Activated naive CD4-positive, alpha-beta T cell treated with anti-CD3 and anti-CD28 coated beads, Interleukin-2, amount 50 U/mL, for 72 hours (primary cell): Measurements from ENCODE around the gene KDM1A. TPM values are rescaled to one million over a fixed set of nuclear protein-coding genes. Genes with fewer than 3 reads are reported as not detected.
A peak's percentile ranks its signal among the peaks of the same experiment; 100 is the strongest.
"Not testable (repeated sequence)": the region's sequence is repeated elsewhere in the genome, so short reads cannot be mapped to it uniquely, and the experiment has no call there.

Experiments
- ATAC-seq, 2 donors: fragments of 150-1000 bp; cut with Tn5 transposase; 2 replicates each; pipeline ENCODE4 v1.10.0; 2021; ENCODE audit warnings: mild to moderate bottlenecking in 2 of 2, moderate library complexity in 2 of 2
- DNase-seq, 2 donors: peaks; one replicate each; pipeline ENCODE4 v3.0.0; 2021 to 2022; ENCODE audit warnings: low spot score in 2 of 2
- H3K27ac Mint-ChIP-seq, 2 donors: one replicate each; pipeline ENCODE4 v1.8.0; 2022; ENCODE audit warnings: mild to moderate bottlenecking in 2 of 2, mixed read lengths in 2 of 2
- H3K36me3 Mint-ChIP-seq, 2 donors: one replicate each; pipeline ENCODE4 v1.8.0; 2022; ENCODE audit warnings: mixed read lengths in 2 of 2
- H3K9me3 Mint-ChIP-seq, 2 donors: one replicate each; pipeline ENCODE4 v1.8.0; 2022; ENCODE audit warnings: mixed read lengths in 2 of 2
- total RNA-seq, 2 donors: library from RNA; stranded (reverse); gene quantifications; one replicate each; pipeline ENCODE4 v1.2.3, GENCODE V29; 2022

The KDM1A gene
- total RNA-seq, result 10 to 100 TPM; 27.3 to 61.9 TPM

DNA sequence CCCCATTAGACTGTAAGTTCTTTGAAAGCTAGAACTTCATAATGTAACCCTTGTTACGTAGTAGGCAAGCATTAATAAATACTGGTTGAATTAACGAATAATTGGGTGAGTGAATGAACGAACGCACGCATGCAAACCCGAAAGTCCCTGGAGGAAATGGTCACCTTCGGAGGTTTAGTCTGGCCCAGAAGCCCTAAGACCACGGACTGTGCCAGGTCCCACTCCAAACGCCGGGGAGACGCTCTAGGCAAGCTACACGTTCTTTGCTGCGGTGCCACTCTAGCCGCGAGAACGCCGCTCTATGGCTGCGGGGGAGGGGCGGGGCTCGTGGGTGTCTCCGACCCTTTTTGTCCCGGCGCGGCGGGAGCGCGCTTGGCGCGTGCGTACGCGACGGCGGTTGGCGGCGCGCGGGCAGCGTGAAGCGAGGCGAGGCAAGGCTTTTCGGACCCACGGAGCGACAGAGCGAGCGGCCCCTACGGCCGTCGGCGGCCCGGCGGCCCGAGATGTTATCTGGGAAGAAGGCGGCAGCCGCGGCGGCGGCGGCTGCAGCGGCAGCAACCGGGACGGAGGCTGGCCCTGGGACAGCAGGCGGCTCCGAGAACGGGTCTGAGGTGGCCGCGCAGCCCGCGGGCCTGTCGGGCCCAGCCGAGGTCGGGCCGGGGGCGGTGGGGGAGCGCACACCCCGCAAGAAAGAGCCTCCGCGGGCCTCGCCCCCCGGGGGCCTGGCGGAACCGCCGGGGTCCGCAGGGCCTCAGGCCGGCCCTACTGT is at the start of gene KDM1A:
Gene KDM1A (plus strand): TSS at position 375 of the 769 bp plus-strand sequence. CDS start 129 bp downstream, at position 504.
- peak; percentile 84 to 96 for DNase-seq
- H3K27ac Mint-ChIP-seq, result peak within 1 kb of the TSS; percentile 90 to 95

DNA sequence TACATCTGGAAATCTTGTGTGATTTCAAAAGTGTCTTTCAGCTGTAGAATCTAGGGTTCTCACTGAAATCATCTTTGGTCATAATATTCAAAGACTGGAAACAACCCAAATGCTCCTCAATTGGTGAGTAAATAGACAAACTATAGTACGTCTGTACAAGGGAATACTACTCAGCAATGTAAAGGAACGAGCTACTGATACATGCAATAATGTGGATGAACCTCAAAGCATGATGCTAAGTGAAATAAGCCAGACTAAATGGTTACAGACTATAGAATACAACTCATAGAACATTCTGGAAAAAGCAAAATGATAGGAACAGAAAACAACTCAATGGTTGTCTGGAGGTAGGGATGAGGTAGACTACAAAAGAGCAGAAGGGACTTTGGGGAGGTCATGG is 49.2 kb upstream of the KDM1A start:
- ATAC-seq (no peak), DNase-seq (no peak)
- no peak overlapping the region for H3K27ac Mint-ChIP-seq
- H3K9me3 Mint-ChIP-seq, result peaks cover 7 to 8% of the 10 kb centered on the region in 2 donors
- H3K36me3 Mint-ChIP-seq, result peaks cover 7% of the 10 kb centered on the region in 2 donors

More for the DNA sequence above, at the start of gene KDM1A:
- ATAC-seq, result peak; percentile 91 to 98
- H3K36me3 Mint-ChIP-seq, result peaks cover 11 to 30% of the 10 kb centered on the region in 2 donors
- peaks cover 0 to 5% of the 10 kb centered on the region in 2 donors for H3K9me3 Mint-ChIP-seq

DNA sequence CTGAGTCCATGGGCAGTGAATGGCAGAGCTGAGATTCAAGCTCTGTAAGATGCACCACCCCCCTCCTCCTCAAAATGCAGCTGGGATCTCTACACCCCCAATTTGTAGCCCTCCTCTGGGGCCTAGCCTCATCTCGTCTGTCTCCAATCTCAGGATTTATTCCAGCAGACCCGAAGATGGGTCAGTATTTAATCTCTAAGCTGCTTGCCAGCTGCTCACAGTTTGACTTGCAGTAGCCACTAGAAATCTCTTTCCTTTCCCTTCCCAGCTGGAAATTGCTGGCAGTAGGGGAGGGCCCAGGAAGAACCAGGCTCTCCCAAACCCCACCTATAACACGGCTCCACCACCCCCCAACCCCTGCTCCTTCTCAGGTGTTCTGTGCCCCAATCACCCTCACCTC is 48.1 kb upstream of the KDM1A start:
- ATAC-seq, result no peak
- peaks cover 7% of the 10 kb centered on the region in 2 donors for H3K36me3 Mint-ChIP-seq
- H3K9me3 Mint-ChIP-seq, result peaks cover 7% of the 10 kb centered on the region in 2 donors
- DNase-seq, result no peak
- H3K27ac Mint-ChIP-seq, result no peak overlapping the region

DNA sequence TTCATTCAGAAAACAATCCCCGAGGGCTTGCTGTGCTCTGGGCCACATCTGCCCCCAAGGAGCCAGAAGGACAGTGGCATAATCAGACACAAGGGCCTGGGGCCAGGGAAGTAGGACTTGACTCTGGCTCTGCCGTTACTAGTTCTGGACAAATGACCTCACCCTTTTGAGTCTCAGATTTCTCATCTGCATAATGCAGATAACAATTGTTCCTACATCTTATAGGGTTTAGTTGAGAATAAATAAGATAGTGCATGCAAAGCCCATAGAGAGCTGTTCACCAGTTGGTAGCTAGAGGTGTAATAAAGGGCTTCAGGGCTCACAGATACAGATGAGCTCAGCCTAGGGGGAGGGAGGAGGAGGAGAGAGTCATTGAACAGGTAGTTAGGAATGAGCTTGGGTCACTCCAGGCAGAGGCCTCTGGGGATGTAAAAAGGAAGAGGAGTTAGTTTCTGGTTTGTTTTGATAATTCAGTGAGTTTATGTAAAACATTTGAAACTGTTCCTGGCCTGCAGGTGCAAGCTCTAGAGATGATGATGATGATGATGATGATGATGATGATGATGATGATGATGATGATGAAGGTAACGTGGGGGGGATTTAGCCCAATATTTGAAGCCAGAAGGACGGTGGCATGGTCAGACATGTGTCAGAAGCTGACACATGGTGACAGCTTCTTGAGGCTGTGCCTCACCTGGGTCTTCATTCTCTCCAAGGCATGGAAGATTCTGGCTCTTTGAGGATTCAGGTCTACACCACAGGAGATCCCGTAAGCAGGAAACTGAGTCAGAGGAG is 47.5 kb upstream of the KDM1A start:
- Mint-ChIP-seq H3K9me3 (peaks cover under 1% of the 10 kb centered on the region in 2 donors), H3K27ac (no peak overlapping the region), H3K36me3 (peaks cover 1% of the 10 kb centered on the region in 2 donors)
- no peak for DNase-seq
- ATAC-seq, result no peak

DNA sequence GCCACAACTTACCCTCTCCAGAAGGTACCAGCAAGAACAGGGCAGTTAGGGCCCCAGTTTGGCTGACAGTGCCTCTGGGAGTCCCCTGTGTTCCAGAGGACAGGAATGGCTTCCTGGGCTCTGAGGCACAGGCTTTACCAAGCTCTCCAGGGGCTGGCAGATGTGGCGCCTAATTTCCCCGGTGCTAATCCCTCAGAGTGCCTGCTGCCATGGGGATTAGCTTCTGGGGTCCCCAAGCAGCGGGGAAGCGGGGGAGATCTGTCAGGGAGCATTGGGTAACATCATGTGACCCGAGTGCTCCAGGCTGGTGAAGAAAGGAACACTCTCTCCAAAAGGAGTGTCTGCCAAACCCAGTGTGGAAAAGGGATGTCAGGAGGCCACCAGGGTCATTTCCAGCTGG is 46.5 kb upstream of the KDM1A start, which contains the start of gene LACTBL1:
Gene LACTBL1 (minus strand): TSS at position 107 of the 400 bp plus-strand sequence. CDS start 550 bp downstream, outside the sequence.
- Mint-ChIP-seq H3K36me3 (no peaks in the 10 kb centered on the region), H3K9me3 (no peaks in the 10 kb centered on the region), H3K27ac (no peak within 1 kb of the TSS)
- ATAC-seq (no peak), DNase-seq (no peak)

DNA sequence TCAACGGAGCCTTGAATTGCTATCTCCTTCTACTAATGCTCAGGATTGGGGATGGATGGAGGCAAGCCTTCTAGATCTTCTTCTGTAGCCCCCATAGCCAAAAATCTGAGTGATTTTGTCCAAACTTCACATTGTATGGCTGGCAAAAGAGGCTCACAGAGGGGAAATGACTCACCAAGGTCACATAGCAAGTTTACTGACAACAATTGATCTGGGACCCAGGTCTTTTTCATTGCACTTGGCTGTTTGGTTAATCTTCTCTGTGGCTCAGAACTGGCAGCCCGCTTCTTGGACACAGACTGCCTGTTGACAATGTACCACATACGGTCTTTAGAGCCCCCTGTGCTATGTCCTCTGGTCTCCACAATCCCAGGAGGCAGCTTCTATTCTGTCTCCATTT is 43.6 kb upstream of the KDM1A start:
- DNase-seq, result no peak
- H3K36me3 Mint-ChIP-seq, result no peaks in the 10 kb centered on the region
- no peaks in the 10 kb centered on the region for H3K9me3 Mint-ChIP-seq
- no peak for ATAC-seq
- no peak overlapping the region for H3K27ac Mint-ChIP-seq

DNA sequence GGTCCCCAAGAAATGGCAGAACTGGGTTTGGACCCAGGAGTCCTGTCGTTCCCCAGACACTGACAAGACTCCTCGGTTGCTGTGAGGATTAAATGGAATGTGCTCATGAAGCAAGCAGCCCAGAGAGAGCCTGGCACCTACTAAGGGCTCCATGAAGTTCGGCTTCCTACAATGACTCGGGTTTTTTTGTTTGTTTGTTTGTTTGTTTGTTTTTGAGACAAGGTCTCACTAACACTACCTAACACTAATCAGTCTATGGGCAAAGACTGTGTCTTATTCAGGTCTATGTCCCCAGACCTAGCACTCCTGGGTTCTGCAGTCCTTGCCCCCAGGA is 43.2 kb upstream of the KDM1A start:
- no peaks in the 10 kb centered on the region for H3K9me3 Mint-ChIP-seq
- H3K27ac Mint-ChIP-seq, result no peak overlapping the region
- no peak for ATAC-seq
- H3K36me3 Mint-ChIP-seq, result no peaks in the 10 kb centered on the region
- DNase-seq, result no peak

DNA sequence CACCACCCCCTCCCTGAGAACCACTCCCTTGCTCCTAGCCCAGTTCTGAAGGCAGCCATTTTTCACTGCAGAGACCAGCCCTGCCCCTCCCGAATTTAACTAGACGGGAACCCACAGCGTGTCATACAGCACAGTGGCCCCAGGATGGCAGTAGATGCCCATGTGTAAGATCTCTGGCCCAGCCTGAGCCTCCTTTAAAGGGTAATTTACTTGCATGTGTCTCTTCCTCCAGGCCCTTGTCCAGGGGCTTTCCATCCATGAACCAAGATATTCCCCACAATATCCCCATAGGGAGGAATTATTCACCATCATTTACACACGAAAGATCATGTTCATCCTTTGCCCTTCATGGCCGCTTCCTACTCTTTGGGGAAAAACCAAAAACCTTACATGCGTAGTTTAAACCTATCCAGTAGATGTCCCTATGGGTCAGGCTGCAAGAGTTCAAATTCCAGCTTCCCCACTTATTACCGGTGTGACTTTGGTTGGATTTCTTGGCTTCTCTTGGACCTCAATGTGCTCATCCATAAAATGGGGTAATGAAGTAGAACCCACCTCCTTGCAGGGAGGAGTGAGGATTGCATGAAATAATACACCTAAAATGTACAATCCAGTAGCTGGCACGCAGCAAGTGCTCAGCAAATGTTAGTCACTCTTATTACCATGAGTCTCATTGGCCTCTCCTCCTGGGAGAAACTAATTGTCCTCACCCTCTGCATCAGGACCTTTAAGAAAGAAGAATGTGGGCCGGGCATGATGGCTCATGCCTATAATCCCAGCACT is 42.6 kb upstream of the KDM1A start:
- ATAC-seq (peak; percentile 84 to 97), DNase-seq (peak in 1 of 2 donors; percentile 60)
- H3K27ac Mint-ChIP-seq, result peak overlapping the region in 1 of 2 donors; percentile 47

DNA sequence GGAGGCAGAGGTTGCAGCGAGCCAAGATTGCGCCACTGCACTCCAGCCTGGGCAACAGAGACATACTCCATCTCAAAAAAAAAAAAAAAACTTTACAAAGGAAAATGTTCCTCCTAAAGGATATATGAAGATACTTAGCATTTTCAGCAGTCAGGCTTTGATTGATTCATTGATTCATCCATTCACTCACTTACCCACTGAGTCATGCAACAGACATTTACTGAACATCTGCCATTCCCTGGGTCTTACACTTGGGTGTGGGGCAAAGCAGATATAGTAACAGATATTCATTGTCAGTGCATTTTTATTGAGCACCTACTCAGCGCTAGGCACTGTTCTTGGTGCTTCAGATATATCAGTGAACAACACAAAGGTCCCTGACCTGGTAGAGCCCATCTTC is 41.0 kb upstream of the KDM1A start:
- Mint-ChIP-seq H3K36me3 (no peaks in the 10 kb centered on the region), H3K9me3 (no peaks in the 10 kb centered on the region), H3K27ac (no peak overlapping the region)
- no peak for ATAC-seq
- DNase-seq, result no peak

More for the DNA sequence above, 42.6 kb upstream of the KDM1A start:
- Mint-ChIP-seq H3K36me3 (no peaks in the 10 kb centered on the region), H3K9me3 (no peaks in the 10 kb centered on the region)

DNA sequence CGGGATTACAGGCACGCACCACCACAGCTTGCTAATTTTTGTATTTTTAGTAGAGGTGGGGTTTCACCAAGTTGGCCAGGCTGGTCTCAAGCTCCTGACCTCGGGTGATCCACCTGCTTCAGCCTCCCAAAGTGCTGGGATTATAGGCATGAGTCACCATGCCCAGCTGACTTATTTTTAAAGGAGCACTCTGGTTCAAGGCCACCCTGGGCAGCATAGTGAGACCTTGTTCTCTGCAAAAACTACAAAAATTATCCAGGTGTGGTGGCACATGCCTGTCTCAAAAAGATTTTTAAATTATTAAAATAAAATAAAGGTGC is 38.8 kb upstream of the KDM1A start:
- not testable (repeated sequence) for ATAC-seq, H3K36me3 Mint-ChIP-seq, H3K27ac Mint-ChIP-seq, H3K9me3 Mint-ChIP-seq, DNase-seq

DNA sequence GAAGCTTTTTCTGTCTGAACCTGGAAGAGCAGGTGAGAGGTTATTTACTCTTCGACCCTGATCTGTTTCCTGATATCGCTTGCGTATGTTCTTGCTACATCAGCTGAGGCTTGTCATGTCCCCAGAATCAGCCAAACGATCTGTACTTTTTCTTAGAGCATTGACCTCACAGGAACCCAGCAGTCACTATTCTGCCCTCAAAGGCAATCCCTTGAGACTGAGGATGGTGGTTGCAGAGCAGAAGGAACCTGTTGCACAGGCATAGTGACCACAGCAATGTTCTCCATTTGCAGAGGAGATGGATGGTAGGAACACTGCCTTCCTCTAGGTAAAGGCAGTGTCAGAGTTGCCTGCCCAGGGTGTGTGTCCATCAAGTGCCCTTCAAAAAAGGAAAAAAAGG is 35.3 kb upstream of the KDM1A start:
- no peak for ATAC-seq
- Mint-ChIP-seq H3K36me3 (no peaks in the 10 kb centered on the region), H3K27ac (no peak overlapping the region), H3K9me3 (no peaks in the 10 kb centered on the region)
- DNase-seq, result no peak

DNA sequence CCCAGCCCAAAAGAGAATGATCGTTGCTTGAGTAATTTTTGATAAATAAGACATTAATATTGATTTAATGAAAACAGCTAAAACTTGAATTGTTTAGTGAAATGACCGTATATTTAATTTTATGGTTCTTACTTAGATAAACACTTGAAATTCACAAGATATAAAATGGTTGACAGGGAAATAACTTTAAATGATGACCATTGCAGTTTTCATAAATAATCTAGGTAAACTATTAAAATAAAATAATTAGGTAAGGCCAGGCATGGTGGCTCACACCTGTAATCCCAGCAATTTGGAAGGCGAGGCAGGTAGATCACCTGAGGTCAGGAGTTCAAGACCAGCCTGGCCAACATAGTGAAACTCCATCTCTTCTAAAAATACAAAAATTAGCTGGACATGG is 26.9 kb upstream of the KDM1A start:
- H3K27ac Mint-ChIP-seq, ATAC-seq, H3K36me3 Mint-ChIP-seq, DNase-seq, H3K9me3 Mint-ChIP-seq: not testable (repeated sequence)

DNA sequence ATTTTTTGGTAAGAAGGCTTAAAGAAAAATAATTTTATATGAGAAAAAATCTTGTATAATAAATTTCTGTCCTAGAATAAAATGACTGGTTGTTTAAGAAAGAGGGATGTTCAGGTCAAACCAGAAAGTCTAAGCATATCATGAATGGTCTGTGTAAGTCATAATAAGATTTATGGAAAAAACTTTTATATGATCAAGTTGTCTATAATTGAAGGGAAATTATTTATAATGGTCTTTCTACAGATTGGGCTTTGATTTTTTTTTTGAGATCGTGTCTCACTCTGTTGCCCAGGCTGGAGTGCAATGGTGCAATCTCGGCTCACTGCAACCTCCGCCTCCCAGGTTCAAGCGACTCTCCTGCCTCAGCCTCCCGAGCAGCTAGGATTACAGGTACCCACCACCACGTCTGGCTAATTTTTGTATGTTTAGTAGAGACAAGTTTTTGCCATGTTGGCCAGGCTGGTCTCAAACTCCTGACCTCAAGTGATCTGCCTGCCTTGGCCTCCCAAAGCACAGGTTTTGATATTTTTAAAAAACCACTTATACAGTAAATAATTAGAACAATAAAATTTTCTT is 26.0 kb upstream of the KDM1A start:
- H3K9me3 Mint-ChIP-seq, DNase-seq, H3K27ac Mint-ChIP-seq, ATAC-seq, H3K36me3 Mint-ChIP-seq: not testable (repeated sequence)

DNA sequence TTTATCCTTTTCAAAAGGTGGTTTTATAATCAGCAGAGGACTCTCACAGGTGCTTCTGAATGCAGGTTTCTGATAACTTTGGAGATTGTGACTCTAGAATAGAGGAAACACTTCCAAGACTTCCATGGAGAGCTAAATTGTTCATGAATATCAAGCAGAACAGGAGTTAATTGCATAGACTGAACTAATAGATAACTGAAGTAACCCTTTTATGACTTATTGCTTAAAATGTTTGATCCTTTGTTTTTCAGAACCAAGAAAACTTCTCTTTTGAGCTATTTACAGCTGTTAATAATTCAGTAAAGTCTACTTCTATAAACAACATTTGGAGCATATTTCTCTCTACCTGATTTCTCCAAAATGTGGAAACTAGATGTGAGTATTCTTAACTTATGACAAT is 23.5 kb upstream of the KDM1A start:
- H3K36me3 Mint-ChIP-seq, result no peaks in the 10 kb centered on the region
- ATAC-seq (no peak), DNase-seq (no peak)
- peaks cover 0 to 3% of the 10 kb centered on the region in 2 donors for H3K9me3 Mint-ChIP-seq
- H3K27ac Mint-ChIP-seq, result no peak overlapping the region

DNA sequence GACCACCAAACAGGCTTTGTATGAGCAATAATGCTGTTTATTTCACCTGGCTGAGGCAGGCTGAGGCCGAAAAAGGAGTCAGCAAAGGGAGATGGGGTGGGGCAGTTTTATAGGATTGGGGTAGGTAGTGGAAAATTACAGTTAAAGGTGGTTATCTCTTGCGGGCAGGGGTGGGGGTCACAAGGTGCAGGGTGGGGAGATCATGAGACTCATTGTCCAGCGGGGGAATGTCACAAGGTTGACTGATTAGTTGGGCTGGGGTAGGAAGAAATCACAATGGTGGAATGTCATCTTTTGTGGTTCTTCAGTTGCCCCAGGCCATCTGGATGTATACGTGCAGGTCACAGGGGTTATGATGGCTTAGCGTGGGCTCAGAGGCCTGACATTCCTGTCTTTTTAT is 21.7 kb upstream of the KDM1A start:
- not testable (repeated sequence) for H3K36me3 Mint-ChIP-seq, DNase-seq, H3K9me3 Mint-ChIP-seq, ATAC-seq, H3K27ac Mint-ChIP-seq

DNA sequence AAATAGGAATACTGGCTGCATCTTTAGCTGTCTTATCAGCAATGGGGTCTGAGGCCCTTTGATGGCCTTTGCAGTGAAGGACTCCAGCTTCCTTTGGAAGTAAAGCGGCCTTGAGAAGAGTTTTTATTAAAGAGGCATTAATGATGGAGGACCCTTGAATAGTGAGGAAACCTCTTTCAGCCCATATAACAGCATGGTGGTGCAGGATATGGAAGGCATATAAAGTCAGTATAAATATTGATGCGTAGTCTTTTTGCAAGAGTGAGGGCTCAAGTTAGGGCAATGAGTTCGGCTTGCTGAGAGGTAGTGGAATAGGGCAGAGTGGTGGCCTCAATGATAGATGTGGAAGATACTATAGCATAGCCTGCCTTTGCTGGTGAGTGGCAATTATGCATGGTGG is 19.1 kb upstream of the KDM1A start:
- H3K27ac Mint-ChIP-seq, ATAC-seq, H3K36me3 Mint-ChIP-seq, H3K9me3 Mint-ChIP-seq, DNase-seq: not testable (repeated sequence)

DNA sequence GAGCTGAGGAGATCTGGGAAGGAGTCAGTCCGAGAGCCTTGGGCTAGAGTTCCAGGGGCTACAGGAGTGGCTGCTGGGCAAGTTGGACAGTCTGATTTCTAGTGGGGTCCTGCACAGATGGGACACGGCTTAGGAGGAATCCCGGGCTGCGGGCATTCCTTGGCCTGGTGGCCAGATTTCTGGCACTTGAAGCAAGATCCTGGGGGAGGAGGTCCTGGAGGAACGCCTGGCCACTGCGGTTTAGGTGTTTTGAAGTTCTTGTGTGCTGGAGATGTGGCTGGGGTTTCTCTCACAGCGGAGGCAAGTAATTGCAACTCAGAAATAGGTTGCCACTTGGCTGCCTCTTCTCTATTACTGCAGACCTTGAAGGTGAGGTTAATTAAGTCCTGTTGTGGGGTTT is 17.1 kb upstream of the KDM1A start:
- DNase-seq, ATAC-seq, H3K9me3 Mint-ChIP-seq, H3K27ac Mint-ChIP-seq, H3K36me3 Mint-ChIP-seq: not testable (repeated sequence)
